ENCODE data around the gene CHFR. TPM values are rescaled to one million over a fixed set of nuclear protein-coding genes. Genes with fewer than 3 reads are reported as not detected.

CHFR gene
- total RNA-seq, 1 experiment from 2014 or later: 74.0 TPM

GRCh38 chr12:132803125-132803524, 84.3 kb downstream of the CHFR start:
- ChIA-PET POLR2A (no interaction called here), CTCF (no interaction called here)
- Histone ChIP-seq H3K4me1 (ENCODE audit: control insufficient read depth, insufficient read depth, low read length) (no peaks in the 10 kb centered on the region), H3K4me3 (ENCODE audit: low read depth in 2 of 2, low read length in 2 of 2) (no peak overlapping the region), H3K27ac (ENCODE audit: low read length) (no peak overlapping the region), H3K9me3 (ENCODE audit: control insufficient read depth, insufficient read depth, low read depth, low read length) (no peaks in the 10 kb centered on the region), H3K36me3 (ENCODE audit: control insufficient read depth, insufficient read depth, low read length) (peaks cover 23% of the 10 kb centered on the region), H3K27me3 (ENCODE audit: control insufficient read depth, insufficient read depth, low read length) (no peaks in the 10 kb centered on the region)
- intact Hi-C loops (cut with micrococcal nuclease; ENCODE audit: unreplicated experiment): no loop called here
- DNase-seq (ENCODE audit: low read depth, low spot score): no peak
- BruUV-seq (replicated peaks): no TSS peak
- no peak for ATAC-seq
- no peak for TF ChIP-seq REST (IDR thresholded peaks at IDR 0.05; ENCODE audit: insufficient read depth in 1 of 2, low read depth in 2 of 2, low read length in 1 of 2)
- in situ Hi-C loops (cut with HindIII; ENCODE audit: low pct_unique_long_range_greater_than_20kb, low sequenced_read_pairs): no loop called here

GRCh38 chr12:132801741-132802140, 85.7 kb downstream of the CHFR start:
- ATAC-seq (no peak), DNase-seq (ENCODE audit: low read depth, low spot score) (no peak)
- in situ Hi-C loops (cut with HindIII; ENCODE audit: low pct_unique_long_range_greater_than_20kb, low sequenced_read_pairs): no loop called here
- CTCF ChIA-PET: no interaction called here
- no peak overlapping the region for H3K27ac ChIP-seq (ENCODE audit: low read length)
- TF ChIP-seq POLR2AphosphoS5 (IDR thresholded peaks at IDR 0.05; ENCODE audit: low read depth, low read length) (no peak), TCF7L2 (IDR thresholded peaks at IDR 0.05; ENCODE audit: low read depth, low read length) (no peak), CTCF (IDR thresholded peaks at IDR 0.05) (no peak), SIN3A (IDR thresholded peaks at IDR 0.05; ENCODE audit: borderline replicate concordance, insufficient read depth, low read depth, low read length) (no peak), REST (IDR thresholded peaks at IDR 0.05; ENCODE audit: insufficient read depth in 1 of 2, low read depth in 2 of 2, low read length in 1 of 2) (no peak)
- H3K4me1 ChIP-seq (ENCODE audit: control insufficient read depth, insufficient read depth, low read length): no peaks in the 10 kb centered on the region
- no peaks in the 10 kb centered on the region for H3K9me3 ChIP-seq (ENCODE audit: control insufficient read depth, insufficient read depth, low read depth, low read length)
- intact Hi-C loops (cut with micrococcal nuclease; ENCODE audit: unreplicated experiment): no loop called here
- no peak overlapping the region for H3K4me3 ChIP-seq (ENCODE audit: low read depth in 2 of 2, low read length in 2 of 2)
- peaks cover 21% of the 10 kb centered on the region for H3K36me3 ChIP-seq (ENCODE audit: control insufficient read depth, insufficient read depth, low read length)
- BruUV-seq (replicated peaks): no TSS peak
- POLR2A ChIA-PET: no interaction called here
- no peaks in the 10 kb centered on the region for H3K27me3 ChIP-seq (ENCODE audit: control insufficient read depth, insufficient read depth, low read length)

Measured in Panc1 (cell line).